ENCODE results near the gene MAU2. TPM values are rescaled to one million over a fixed set of nuclear protein-coding genes. Genes with fewer than 3 reads are reported as not detected.

Gene MAU2
- total and polyA plus RNA-seq, 2 of the 13 experiments (the other 11 are each of a cell fraction or from before 2014, with no cell fraction given), result 16.8 to 33.8 TPM

DNA sequence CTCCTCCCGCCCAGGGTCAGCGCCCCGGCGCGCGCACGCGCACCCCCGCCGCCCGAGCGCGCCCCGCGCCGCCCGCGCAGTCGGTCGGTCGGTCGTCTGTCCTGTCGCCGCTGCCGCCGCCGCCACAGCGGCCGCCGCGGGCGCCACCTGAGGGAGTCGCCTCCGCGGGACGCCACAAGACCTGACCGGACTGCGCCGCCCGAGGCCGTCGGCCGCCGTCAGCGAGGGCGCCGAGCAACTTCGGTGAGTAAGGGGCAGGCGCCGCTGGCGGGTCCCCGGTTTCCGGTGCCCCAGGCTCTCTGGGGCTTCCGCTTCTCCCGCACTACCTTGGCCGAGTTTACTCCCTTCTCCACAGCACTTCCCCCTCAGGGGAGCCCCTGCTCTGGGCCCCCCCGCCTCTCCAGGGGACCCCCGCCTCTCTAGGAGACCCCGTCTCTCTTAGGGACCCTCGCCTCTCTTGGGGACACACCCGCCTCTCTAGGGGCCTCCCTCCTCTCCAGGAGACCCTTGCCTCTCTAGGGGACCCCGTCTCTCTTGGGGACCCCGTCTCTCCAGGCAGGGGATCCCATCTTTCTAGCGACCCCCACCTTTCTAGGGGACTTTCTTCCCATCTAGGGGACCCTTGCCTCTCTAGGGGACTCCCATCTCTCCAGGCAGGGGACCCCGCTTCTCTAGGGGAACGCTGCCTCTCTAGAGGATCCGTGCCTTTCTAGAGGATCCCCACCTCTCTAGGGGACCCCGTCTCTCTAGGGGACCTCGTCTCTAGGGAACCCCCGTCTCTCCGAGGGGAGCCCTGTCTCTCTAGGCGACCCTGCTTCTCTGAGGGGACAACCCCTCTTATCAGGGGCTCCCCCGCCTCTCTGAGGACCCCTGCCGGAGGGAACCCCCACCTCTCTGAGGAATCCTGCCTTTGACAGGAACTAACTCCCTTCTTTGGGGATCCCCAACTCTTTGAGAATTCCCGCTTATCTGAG, 65.6 kb downstream of the MAU2 start (continued):
- TF ChIP-seq MAF1 (CRISPR knock-in tag; IDR thresholded peaks at IDR 0.05; ENCODE audit: borderline replicate concordance), result no peak
- TF ChIP-seq ZNF143 (CRISPR knock-in tag; IDR thresholded peaks at IDR 0.05), result no peak
- no peak for TF ChIP-seq E2F5 (CRISPR knock-in tag; conservative IDR thresholded peaks at IDR 0.05)
- TF ChIP-seq ZNF557 (CRISPR knock-in tag; IDR thresholded peaks at IDR 0.05), result no peak
- TF ChIP-seq MXI1 (IDR thresholded peaks at IDR 0.05; ENCODE audit: borderline replicate concordance, low read depth, low read length), result peak; percentile 1; the same call in 1 of the 3 replicates
- TF ChIP-seq, protein P1, sequence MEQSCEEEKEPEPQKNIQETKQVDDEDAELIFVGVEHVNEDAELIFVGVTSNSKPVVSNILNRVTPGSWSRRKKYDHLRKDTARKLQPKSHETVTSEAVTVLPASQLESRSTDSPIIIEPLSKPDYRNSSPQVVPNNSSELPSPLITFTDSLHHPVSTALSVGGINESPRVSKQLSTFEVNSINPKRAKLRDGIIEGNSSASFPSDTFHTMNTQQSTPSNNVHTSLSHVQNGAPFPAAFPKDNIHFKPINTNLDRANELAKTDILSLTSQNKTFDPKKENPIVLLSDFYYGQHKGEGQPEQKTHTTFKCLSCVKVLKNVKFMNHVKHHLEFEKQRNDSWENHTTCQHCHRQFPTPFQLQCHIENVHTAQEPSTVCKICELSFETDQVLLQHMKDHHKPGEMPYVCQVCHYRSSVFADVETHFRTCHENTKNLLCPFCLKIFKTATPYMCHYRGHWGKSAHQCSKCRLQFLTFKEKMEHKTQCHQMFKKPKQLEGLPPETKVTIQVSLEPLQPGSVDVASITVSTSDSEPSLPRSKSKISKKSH (CRISPR knock-in tag; IDR thresholded peaks at IDR 0.05; ENCODE audit: borderline replicate concordance), result no peak
- TF ChIP-seq ZIK1 (CRISPR knock-in tag; IDR thresholded peaks at IDR 0.05; ENCODE audit: borderline replicate concordance, low read depth), result no peak
- TF ChIP-seq, protein P2, sequence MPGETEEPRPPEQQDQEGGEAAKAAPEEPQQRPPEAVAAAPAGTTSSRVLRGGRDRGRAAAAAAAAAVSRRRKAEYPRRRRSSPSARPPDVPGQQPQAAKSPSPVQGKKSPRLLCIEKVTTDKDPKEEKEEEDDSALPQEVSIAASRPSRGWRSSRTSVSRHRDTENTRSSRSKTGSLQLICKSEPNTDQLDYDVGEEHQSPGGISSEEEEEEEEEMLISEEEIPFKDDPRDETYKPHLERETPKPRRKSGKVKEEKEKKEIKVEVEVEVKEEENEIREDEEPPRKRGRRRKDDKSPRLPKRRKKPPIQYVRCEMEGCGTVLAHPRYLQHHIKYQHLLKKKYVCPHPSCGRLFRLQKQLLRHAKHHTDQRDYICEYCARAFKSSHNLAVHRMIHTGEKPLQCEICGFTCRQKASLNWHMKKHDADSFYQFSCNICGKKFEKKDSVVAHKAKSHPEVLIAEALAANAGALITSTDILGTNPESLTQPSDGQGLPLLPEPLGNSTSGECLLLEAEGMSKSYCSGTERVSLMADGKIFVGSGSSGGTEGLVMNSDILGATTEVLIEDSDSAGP (CRISPR knock-in tag; IDR thresholded peaks at IDR 0.05; ENCODE audit: borderline replicate concordance), result no peak; the same call in 1 of the 2 replicates
- no peak for TF ChIP-seq MTA3 (CRISPR knock-in tag; IDR thresholded peaks at IDR 0.05)
- no peak for TF ChIP-seq ZNF597 (CRISPR knock-in tag; IDR thresholded peaks at IDR 0.05)
- TF ChIP-seq, protein P3, sequence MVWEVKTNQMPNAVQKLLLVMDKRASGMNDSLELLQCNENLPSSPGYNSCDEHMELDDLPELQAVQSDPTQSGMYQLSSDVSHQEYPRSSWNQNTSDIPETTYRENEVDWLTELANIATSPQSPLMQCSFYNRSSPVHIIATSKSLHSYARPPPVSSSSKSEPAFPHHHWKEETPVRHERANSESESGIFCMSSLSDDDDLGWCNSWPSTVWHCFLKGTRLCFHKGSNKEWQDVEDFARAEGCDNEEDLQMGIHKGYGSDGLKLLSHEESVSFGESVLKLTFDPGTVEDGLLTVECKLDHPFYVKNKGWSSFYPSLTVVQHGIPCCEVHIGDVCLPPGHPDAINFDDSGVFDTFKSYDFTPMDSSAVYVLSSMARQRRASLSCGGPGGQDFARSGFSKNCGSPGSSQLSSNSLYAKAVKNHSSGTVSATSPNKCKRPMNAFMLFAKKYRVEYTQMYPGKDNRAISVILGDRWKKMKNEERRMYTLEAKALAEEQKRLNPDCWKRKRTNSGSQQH (CRISPR knock-in tag; IDR thresholded peaks at IDR 0.05; ENCODE audit: low read depth), result no peak
- TF ChIP-seq ZUFSP (CRISPR knock-in tag; IDR thresholded peaks at IDR 0.05; ENCODE audit: borderline replicate concordance), result no peak
- no peak for TF ChIP-seq MYNN (CRISPR knock-in tag; IDR thresholded peaks at IDR 0.05; ENCODE audit: low read depth)
- no peak for TF ChIP-seq XBP1 (CRISPR knock-in tag; IDR thresholded peaks at IDR 0.05)
- TF ChIP-seq REL (CRISPR knock-in tag; conservative IDR thresholded peaks at IDR 0.05), result no peak
- TF ChIP-seq RBM39 (IDR thresholded peaks at IDR 0.05; ENCODE audit: low read depth, low read length, poor library complexity, severe bottlenecking), result peak; percentile 14
- TF ChIP-seq HOXA5 (CRISPR knock-in tag; IDR thresholded peaks at IDR 0.05), result no peak
- TF ChIP-seq ZNF768 (CRISPR knock-in tag; IDR thresholded peaks at IDR 0.05), result no peak
- TF ChIP-seq HMGA1 (CRISPR knock-in tag; conservative IDR thresholded peaks at IDR 0.05), result no peak

All from HepG2 (cell line).